Measurements from ENCODE around the gene ITIH5.

- TF ChIP-seq ZNF121 (CRISPR knock-in tag; conservative IDR thresholded peaks at IDR 0.05) (no peak), GMEB1 (CRISPR knock-in tag; IDR thresholded peaks at IDR 0.05) (no peak), ELF4 (CRISPR knock-in tag; IDR thresholded peaks at IDR 0.05) (no peak), CCNT2 (IDR thresholded peaks at IDR 0.05; ENCODE audit: borderline replicate concordance, extremely low read depth, insufficient read length, low read depth, low read length) (no peak), ZNF830 (CRISPR knock-in tag; IDR thresholded peaks at IDR 0.05) (no peak), ZNF512 (tag; IDR thresholded peaks at IDR 0.05) (no peak), CEBPZ (IDR thresholded peaks at IDR 0.05; ENCODE audit: borderline replicate concordance, low read depth, low read length) (no peak), ZNF699 (CRISPR knock-in tag; IDR thresholded peaks at IDR 0.05; ENCODE audit: insufficient replicate concordance) (no peak), ZNF263 (CRISPR knock-in tag; IDR thresholded peaks at IDR 0.05; ENCODE audit: borderline replicate concordance) (no peak), ZBTB1 (CRISPR knock-in tag; IDR thresholded peaks at IDR 0.05; ENCODE audit: borderline replicate concordance, low read depth) (no peak)
These were observed 58.8 kb downstream of the ITIH5 start for GRCh38 chr10:7608001-7608400.
